Spleen (tissue), 7 donors: ENCODE measurements around the gene HNRNPM.

Experiments
- POLR2A ChIP-seq, 3 donors: fragments of 450-650 bp; IDR thresholded peaks; one replicate each; pipeline ENCODE4 v1.5.1; 2017; ENCODE audit warnings: antibody characterized with exemption in 3 of 3, mild to moderate bottlenecking in 1 of 3
- TF ChIP-seq, protein P1 (sequence below), 11 experiments: fragments of 200-600 bp in 7 of 11; fragments of 450-650 bp in 4 of 11; sonication (generic) in 4 of 11; IDR thresholded peaks in 8 of 11; conservative IDR thresholded peaks in 3 of 11; 1 replicate in 7 of 11; 2 replicates in 4 of 11; pipeline versions ENCODE4 v1.4.0 to v1.8.0; 2016 to 2021; ENCODE audit warnings: antibody characterized with exemption in 11 of 11, inconsistent platforms in 4 of 11, mild to moderate bottlenecking in 1 of 11
- donor health status: DM: no; HTN: no; CAD: no; lungs with moderate emphysema.
- donor health status: DM: no; HTN: no; CAD: no.
- donor health status: DM: no; HTN: no; CAD: no.

DNA sequence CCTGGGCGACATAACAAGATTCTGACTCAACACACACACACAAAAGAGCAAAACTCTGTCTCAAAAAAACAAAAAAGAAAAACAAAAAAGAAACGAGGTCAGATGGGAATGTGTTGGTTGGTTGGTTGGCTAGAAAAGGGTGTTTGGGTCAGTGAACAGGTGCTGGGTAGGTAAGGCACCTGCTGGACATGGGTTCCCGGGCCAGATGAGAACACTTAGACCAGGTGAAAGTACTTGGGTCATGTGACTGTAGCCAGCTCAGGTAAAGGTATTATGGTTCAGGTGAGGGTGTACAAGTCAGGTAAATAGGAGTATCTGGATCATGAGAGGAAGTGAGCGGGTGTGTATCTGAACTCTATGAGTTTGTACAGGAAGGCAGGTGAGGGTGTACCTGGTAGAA, 83.7 kb downstream of the HNRNPM start:
- TF ChIP-seq, protein P1, sequence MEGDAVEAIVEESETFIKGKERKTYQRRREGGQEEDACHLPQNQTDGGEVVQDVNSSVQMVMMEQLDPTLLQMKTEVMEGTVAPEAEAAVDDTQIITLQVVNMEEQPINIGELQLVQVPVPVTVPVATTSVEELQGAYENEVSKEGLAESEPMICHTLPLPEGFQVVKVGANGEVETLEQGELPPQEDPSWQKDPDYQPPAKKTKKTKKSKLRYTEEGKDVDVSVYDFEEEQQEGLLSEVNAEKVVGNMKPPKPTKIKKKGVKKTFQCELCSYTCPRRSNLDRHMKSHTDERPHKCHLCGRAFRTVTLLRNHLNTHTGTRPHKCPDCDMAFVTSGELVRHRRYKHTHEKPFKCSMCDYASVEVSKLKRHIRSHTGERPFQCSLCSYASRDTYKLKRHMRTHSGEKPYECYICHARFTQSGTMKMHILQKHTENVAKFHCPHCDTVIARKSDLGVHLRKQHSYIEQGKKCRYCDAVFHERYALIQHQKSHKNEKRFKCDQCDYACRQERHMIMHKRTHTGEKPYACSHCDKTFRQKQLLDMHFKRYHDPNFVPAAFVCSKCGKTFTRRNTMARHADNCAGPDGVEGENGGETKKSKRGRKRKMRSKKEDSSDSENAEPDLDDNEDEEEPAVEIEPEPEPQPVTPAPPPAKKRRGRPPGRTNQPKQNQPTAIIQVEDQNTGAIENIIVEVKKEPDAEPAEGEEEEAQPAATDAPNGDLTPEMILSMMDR (IDR thresholded peaks at IDR 0.05 in 8 of 11, conservative IDR thresholded peaks at IDR 0.05 in 3 of 11) = no peak
- TF ChIP-seq POLR2A (IDR thresholded peaks at IDR 0.05) = no peak
